Islet of Langerhans (tissue), 1 donor: ENCODE measurements around the gene ERAP2.
"Not testable (repeated sequence)": the region's sequence is repeated elsewhere in the genome, so short reads cannot be mapped to it uniquely, and the experiment has no call there.

Experiments used
- FAIRE-seq: peaks from one replicate; lab custom pipeline; 2011; peaks lifted over from hg19 to GRCh38; lab: Jason Lieb, UNC

The ERAP2 gene

GRCh38 chr5:96876292-96876850, at the start of gene ERAP2:
TSS of gene ERAP2 (plus strand) at chr5:96876500. CDS start at chr5:96879686, 3,186 bp downstream.
- peak; percentile 90 for FAIRE-seq

- no peak for FAIRE-seq
Measured at GRCh38 chr5:96829297-96829696, 47.0 kb upstream of the ERAP2 start.

GRCh38 chr5:96834016-96834415, 42.3 kb upstream of the ERAP2 start:
- no peak for FAIRE-seq

GRCh38 chr5:96835791-96836191, 40.5 kb upstream of the ERAP2 start:
- FAIRE-seq: no peak

- peak; percentile 9 for FAIRE-seq
Measured at GRCh38 chr5:96836817-96837216, 39.5 kb upstream of the ERAP2 start.

- no peak for FAIRE-seq
Measured at GRCh38 chr5:96837303-96837702, 39.0 kb upstream of the ERAP2 start.

- FAIRE-seq: no peak
Measured at GRCh38 chr5:96838201-96839070, 37.9 kb upstream of the ERAP2 start.

- FAIRE-seq: no peak
Measured at GRCh38 chr5:96839071-96839592, 37.2 kb upstream of the ERAP2 start.

GRCh38 chr5:96841931-96842330, 34.4 kb upstream of the ERAP2 start:
- FAIRE-seq: not testable (repeated sequence)

- FAIRE-seq: no peak
Measured at GRCh38 chr5:96843140-96843539, 33.2 kb upstream of the ERAP2 start.

GRCh38 chr5:96844481-96844990, 31.8 kb upstream of the ERAP2 start:
- no peak for FAIRE-seq

GRCh38 chr5:96851312-96852062, 24.8 kb upstream of the ERAP2 start:
- no peak for FAIRE-seq

GRCh38 chr5:96852759-96853158, 23.5 kb upstream of the ERAP2 start:
- FAIRE-seq: no peak

- peak; percentile 24 for FAIRE-seq
Measured at GRCh38 chr5:96854067-96854466, 22.2 kb upstream of the ERAP2 start.

GRCh38 chr5:96855031-96855872, 21.0 kb upstream of the ERAP2 start:
- no peak for FAIRE-seq

- FAIRE-seq: no peak
Measured at GRCh38 chr5:96856371-96856770, 19.9 kb upstream of the ERAP2 start.

GRCh38 chr5:96857454-96857853, 18.8 kb upstream of the ERAP2 start:
- no peak for FAIRE-seq

- no peak for FAIRE-seq
Measured at GRCh38 chr5:96857924-96858323, 18.4 kb upstream of the ERAP2 start.

- no peak for FAIRE-seq
Measured at GRCh38 chr5:96859375-96859774, 16.9 kb upstream of the ERAP2 start.

- FAIRE-seq: no peak
Measured at GRCh38 chr5:96861076-96861475, 15.2 kb upstream of the ERAP2 start.

GRCh38 chr5:96863114-96863513, 13.2 kb upstream of the ERAP2 start:
- FAIRE-seq: no peak
